ENCODE measurements around the gene CCPG1. TPM values are rescaled to one million over a fixed set of nuclear protein-coding genes. Genes with fewer than 3 reads are reported as not detected.

The CCPG1 gene
- total RNA-seq, 1 donor from 2014 or later, result 150 TPM

- peaks cover 27% of the 10 kb centered on the region for H3K36me3 Mint-ChIP-seq (ENCODE audit: unreplicated experiment)
- TF ChIP-seq, protein P1, sequence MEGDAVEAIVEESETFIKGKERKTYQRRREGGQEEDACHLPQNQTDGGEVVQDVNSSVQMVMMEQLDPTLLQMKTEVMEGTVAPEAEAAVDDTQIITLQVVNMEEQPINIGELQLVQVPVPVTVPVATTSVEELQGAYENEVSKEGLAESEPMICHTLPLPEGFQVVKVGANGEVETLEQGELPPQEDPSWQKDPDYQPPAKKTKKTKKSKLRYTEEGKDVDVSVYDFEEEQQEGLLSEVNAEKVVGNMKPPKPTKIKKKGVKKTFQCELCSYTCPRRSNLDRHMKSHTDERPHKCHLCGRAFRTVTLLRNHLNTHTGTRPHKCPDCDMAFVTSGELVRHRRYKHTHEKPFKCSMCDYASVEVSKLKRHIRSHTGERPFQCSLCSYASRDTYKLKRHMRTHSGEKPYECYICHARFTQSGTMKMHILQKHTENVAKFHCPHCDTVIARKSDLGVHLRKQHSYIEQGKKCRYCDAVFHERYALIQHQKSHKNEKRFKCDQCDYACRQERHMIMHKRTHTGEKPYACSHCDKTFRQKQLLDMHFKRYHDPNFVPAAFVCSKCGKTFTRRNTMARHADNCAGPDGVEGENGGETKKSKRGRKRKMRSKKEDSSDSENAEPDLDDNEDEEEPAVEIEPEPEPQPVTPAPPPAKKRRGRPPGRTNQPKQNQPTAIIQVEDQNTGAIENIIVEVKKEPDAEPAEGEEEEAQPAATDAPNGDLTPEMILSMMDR (IDR thresholded peaks at IDR 0.05), result no peak
- no peak for DNase-seq (ENCODE audit: extremely low spot score, unreplicated experiment)
- no peaks in the 10 kb centered on the region for H3K4me1 Mint-ChIP-seq (ENCODE audit: unreplicated experiment)
- H3K9me3 Mint-ChIP-seq (ENCODE audit: unreplicated experiment), result no peaks in the 10 kb centered on the region
- H3K27me3 Mint-ChIP-seq (ENCODE audit: unreplicated experiment), result no peaks in the 10 kb centered on the region
- H3K27ac Mint-ChIP-seq (ENCODE audit: unreplicated experiment), result no peak overlapping the region
- H3K4me3 Mint-ChIP-seq (ENCODE audit: unreplicated experiment), result no peak overlapping the region
These were observed 73.2 kb downstream of the CCPG1 start for GRCh38 chr15:55334997-55335396.

- Mint-ChIP-seq H3K9me3 (ENCODE audit: unreplicated experiment) (no peaks in the 10 kb centered on the region), H3K4me3 (ENCODE audit: unreplicated experiment) (no peak overlapping the region), H3K27me3 (ENCODE audit: unreplicated experiment) (no peaks in the 10 kb centered on the region), H3K27ac (ENCODE audit: unreplicated experiment) (no peak overlapping the region), H3K4me1 (ENCODE audit: unreplicated experiment) (no peaks in the 10 kb centered on the region), H3K36me3 (ENCODE audit: unreplicated experiment) (peaks cover 26% of the 10 kb centered on the region)
- TF ChIP-seq, protein P1 (IDR thresholded peaks at IDR 0.05), result no peak
- DNase-seq (ENCODE audit: extremely low spot score, unreplicated experiment), result no peak
These were observed 73.8 kb downstream of the CCPG1 start for GRCh38 chr15:55334371-55334770.

DNA sequence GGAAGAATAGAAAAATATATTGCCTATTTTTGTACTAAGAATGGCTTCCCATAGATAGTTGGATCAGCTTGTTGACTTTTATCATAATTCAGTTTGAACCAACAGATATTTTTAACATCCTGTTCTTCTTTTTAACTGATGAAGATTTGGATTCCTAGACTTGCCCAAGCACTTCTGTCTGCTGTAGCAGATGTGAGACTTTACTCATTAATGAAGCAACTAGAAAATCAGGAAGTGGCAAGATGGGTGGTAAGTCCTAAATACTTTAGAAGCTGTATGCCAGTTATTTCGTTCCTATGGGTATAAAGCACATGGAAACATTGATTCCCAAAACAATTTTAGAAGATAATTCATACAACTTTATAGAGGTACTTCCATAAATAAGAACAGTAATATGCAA is 80.8 kb downstream of the CCPG1 start:
- Mint-ChIP-seq H3K4me1 (ENCODE audit: unreplicated experiment) (no peaks in the 10 kb centered on the region), H3K27ac (ENCODE audit: unreplicated experiment) (no peak overlapping the region), H3K36me3 (ENCODE audit: unreplicated experiment) (peaks cover 12% of the 10 kb centered on the region), H3K4me3 (ENCODE audit: unreplicated experiment) (no peak overlapping the region), H3K27me3 (ENCODE audit: unreplicated experiment) (no peaks in the 10 kb centered on the region), H3K9me3 (ENCODE audit: unreplicated experiment) (no peaks in the 10 kb centered on the region)
- TF ChIP-seq, protein P1 (IDR thresholded peaks at IDR 0.05), result no peak
- DNase-seq (ENCODE audit: extremely low spot score, unreplicated experiment), result no peak

DNA sequence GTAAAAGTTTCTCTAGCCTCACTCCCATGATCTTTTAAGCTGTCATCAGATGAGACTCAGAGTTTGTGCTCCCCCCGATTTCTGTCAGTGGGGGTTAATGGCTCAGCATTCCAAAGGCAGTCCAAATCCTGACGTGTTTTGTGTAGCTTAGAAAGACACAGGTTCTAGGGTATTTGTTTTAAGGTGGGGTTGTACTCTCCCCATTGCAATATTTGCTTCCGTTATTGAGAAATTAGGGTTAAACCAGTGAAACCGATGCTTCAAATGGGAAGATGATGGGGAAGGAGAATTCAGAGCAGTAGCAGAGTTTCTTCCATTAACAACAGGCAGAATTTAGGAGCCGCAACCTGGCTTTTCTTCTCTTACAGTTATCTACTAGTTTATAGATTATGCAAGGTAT is 85.7 kb downstream of the CCPG1 start:
- no peak overlapping the region for H3K4me3 Mint-ChIP-seq (ENCODE audit: unreplicated experiment)
- peaks cover 3% of the 10 kb centered on the region for H3K36me3 Mint-ChIP-seq (ENCODE audit: unreplicated experiment)
- TF ChIP-seq, protein P1 (IDR thresholded peaks at IDR 0.05), result no peak
- DNase-seq (ENCODE audit: extremely low spot score, unreplicated experiment), result no peak
- no peak overlapping the region for H3K27ac Mint-ChIP-seq (ENCODE audit: unreplicated experiment)
- H3K9me3 Mint-ChIP-seq (ENCODE audit: unreplicated experiment), result no peaks in the 10 kb centered on the region
- H3K27me3 Mint-ChIP-seq (ENCODE audit: unreplicated experiment), result no peaks in the 10 kb centered on the region
- H3K4me1 Mint-ChIP-seq (ENCODE audit: unreplicated experiment), result peaks cover 19% of the 10 kb centered on the region

DNA sequence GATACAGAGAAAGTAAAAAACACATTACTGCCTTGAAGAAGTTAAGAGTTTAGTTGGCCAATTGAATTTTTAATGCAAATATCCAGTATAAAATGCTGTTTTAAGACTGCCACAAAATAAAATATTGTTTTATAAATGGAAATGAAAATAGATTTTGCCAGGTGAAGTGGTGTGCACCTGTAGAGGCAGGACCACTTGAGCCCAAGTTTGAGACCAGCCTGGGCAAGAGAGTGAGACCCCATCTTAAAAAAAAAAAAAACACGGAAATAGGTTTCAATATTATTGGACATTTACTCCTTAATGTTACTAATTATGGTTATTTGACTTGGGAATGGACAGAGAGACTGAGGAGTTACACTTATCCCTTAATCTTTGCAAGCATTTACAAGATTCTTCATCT is 87.2 kb downstream of the CCPG1 start:
- DNase-seq (ENCODE audit: extremely low spot score, unreplicated experiment), result no peak
- H3K9me3 Mint-ChIP-seq (ENCODE audit: unreplicated experiment), result no peaks in the 10 kb centered on the region
- H3K4me3 Mint-ChIP-seq (ENCODE audit: unreplicated experiment), result no peak overlapping the region
- H3K4me1 Mint-ChIP-seq (ENCODE audit: unreplicated experiment), result peaks cover 23% of the 10 kb centered on the region
- no peak overlapping the region for H3K27ac Mint-ChIP-seq (ENCODE audit: unreplicated experiment)
- peaks cover 7% of the 10 kb centered on the region for H3K36me3 Mint-ChIP-seq (ENCODE audit: unreplicated experiment)
- H3K27me3 Mint-ChIP-seq (ENCODE audit: unreplicated experiment), result no peaks in the 10 kb centered on the region
- TF ChIP-seq, protein P1 (IDR thresholded peaks at IDR 0.05), result no peak

All from osteocyte (in vitro differentiated cells).